ENCODE results near the gene TAP2. TPM values are rescaled to one million over a fixed set of nuclear protein-coding genes. Genes with fewer than 3 reads are reported as not detected.

Gene TAP2
- total RNA-seq, 6 experiments from 2014 or later, result 25.3 to 47.5 (median 39.2) TPM

GRCh38 chr6:32858194-32858593 is 19.7 kb upstream of the TAP2 start:
- Mint-ChIP-seq H3K27me3 (ENCODE audit: insufficient read depth) (no peaks in the 10 kb centered on the region; the same call in 1 of the 2 replicates), H3K4me3 (no peak overlapping the region), H3K36me3 (ENCODE audit: low read depth) (peaks cover 4% of the 10 kb centered on the region; the same call in 1 of the 2 replicates), H3K9me3 (no peaks in the 10 kb centered on the region), H3K4me1 (ENCODE audit: low read depth) (peaks cover 24% of the 10 kb centered on the region), H3K27ac (no peak overlapping the region)
- no peak for DNase-seq
- TF ChIP-seq CTCF (IDR thresholded peaks at IDR 0.05), result no peak

GRCh38 chr6:32857156-32857891 is 18.8 kb upstream of the TAP2 start:
- Mint-ChIP-seq H3K4me3 (no peak overlapping the region), H3K36me3 (ENCODE audit: low read depth) (peaks cover 4% of the 10 kb centered on the region; the same call in 1 of the 2 replicates), H3K27ac (no peak overlapping the region), H3K9me3 (no peaks in the 10 kb centered on the region), H3K4me1 (ENCODE audit: low read depth) (peaks cover 29% of the 10 kb centered on the region), H3K27me3 (ENCODE audit: insufficient read depth) (no peaks in the 10 kb centered on the region; the same call in none of the 2 replicates)
- no peak for TF ChIP-seq CTCF (IDR thresholded peaks at IDR 0.05)
- DNase-seq, result no peak

- Mint-ChIP-seq H3K36me3 (ENCODE audit: low read depth) (peaks cover 11% of the 10 kb centered on the region; the same call in 1 of the 2 replicates), H3K9me3 (no peaks in the 10 kb centered on the region), H3K27me3 (ENCODE audit: insufficient read depth) (no peaks in the 10 kb centered on the region; the same call in none of the 2 replicates), H3K27ac (no peak overlapping the region), H3K4me3 (peak overlapping the region; percentile 99; the same call in 1 of the 2 replicates), H3K4me1 (ENCODE audit: low read depth) (peaks cover 30% of the 10 kb centered on the region)
- no peak for TF ChIP-seq CTCF (IDR thresholded peaks at IDR 0.05)
- DNase-seq, result no peak
Measured at GRCh38 chr6:32855467-32856174, 17.1 kb upstream of the TAP2 start.

DNA sequence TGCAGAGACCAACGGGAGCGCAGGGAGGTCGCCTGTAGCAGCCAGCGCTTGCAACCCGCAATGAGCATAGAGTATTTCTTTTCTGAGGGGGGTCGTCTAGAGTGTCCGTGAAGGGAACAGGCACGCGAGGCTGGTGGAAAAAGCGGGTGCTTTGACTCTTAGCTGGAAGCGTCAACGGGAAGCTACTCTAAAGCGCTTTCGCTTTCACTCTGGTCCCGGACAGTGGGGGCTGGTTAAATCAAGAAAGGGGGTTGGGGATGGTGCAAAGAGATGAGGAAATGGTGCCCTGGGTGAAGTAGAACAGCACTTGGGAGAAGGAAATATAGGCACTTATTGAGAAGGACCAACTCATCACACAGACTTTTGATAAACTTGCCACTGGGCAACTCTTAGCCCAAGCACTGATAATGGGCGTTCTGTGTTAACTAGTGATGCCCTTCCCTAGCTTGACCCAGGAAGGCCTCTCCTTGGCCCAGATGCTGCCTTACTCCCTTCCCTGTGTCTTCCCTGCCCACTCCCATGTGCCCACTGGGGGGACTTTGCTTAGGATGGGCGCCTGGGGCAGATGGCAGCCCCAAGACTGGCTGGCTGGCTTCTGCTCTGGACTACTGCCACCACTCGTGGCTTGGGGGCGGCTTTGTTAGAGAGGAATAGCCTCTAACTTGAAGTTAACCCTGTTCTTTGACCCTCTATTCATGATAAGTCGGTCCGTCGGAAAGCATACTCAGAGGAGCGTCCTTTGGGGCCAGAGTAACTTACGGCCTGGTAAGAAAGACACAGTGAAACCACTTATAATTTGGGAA is 16.0 kb upstream of the TAP2 start:
- no peak for DNase-seq
- H3K27ac Mint-ChIP-seq, result peak overlapping the region; percentile 97
- H3K36me3 Mint-ChIP-seq (ENCODE audit: low read depth), result peaks cover 13% of the 10 kb centered on the region; the same call in 1 of the 2 replicates
- peak overlapping the region; percentile 99 for H3K4me3 Mint-ChIP-seq
- H3K9me3 Mint-ChIP-seq, result no peaks in the 10 kb centered on the region
- peaks cover 29% of the 10 kb centered on the region for H3K4me1 Mint-ChIP-seq (ENCODE audit: low read depth)
- peaks cover 2% of the 10 kb centered on the region for H3K27me3 Mint-ChIP-seq (ENCODE audit: insufficient read depth)
- no peak for TF ChIP-seq CTCF (IDR thresholded peaks at IDR 0.05)

All from HFFc6 (cell line).